ENCODE measurements around the gene SLC39A12. TPM values are rescaled to one million over a fixed set of nuclear protein-coding genes. Genes with fewer than 3 reads are reported as not detected.

Gene SLC39A12
- not detected in 2 replicates for total RNA-seq

DNA sequence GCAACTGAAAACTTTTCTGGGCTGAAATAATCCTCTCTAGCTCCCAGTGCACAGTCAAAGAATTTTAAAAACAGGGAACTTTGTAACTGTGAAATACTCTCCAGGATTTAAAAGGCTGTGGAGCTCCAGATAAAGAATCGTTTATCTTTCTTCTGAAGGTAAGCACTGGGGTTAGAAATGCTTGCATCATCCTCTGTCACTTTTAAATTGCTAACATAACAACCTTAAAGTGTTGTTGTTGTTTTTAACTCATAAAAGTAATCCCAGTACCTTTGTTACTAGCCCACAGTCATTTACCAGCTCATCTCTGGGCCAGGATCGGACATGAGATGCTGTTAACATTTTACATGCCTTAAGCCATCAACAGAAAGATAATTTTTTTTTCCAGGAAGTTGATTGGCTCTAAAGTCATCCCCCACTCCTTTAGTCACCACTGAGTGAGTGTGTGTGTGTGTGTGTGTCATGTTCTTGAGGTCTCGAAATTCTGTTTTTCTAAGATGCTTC lies at the start of gene SLC39A12:
Gene SLC39A12 (plus strand): TSS at position 51 of the 504 bp plus-strand sequence. CDS start 1,359 bp downstream, outside the sequence.

Other genes with a start within 250 kb of the SLC39A12 start
- not detected in 2 replicates for gene TMEM236, start 199.7 kb upstream of the SLC39A12 start, total RNA-seq
- 0.21 and 0.24 TPM in 2 replicates for gene MRC1, start 142.6 kb upstream of the SLC39A12 start, total RNA-seq
- under 0.01 TPM in 1 of 2 replicates, not detected in the other for gene CACNB2, start 188.5 kb downstream of the SLC39A12 start, total RNA-seq

Data from tracheal epithelial cell (primary cell).